NB4 (cell line): ENCODE results near the gene TNFAIP8L3.

Experiments
- CTCF ChIP-seq: IDR thresholded peaks from one replicate; pipeline ENCODE4 v1.5.1; 2012; ENCODE audit warnings: low read depth, low read length
- MAX ChIP-seq: IDR thresholded peaks from 2 replicates; pipeline ENCODE4 v1.6.1; 2011; ENCODE audit warnings: low read depth, low read length
- POLR2A ChIP-seq: IDR thresholded peaks from 2 replicates; pipeline ENCODE4 v1.6.1; 2011; ENCODE audit warnings: mild to moderate bottlenecking; ENCODE audit not compliant: insufficient read length; ENCODE audit errors: extremely low read depth

GRCh38 chr15:51117270-51117669 lies 22.6 kb upstream of the TNFAIP8L3 start:
- TF ChIP-seq CTCF (no peak), POLR2A (no peak), MAX (no peak)
